HepG2 (cell line): ENCODE data around the gene AQP10. TPM values are rescaled to one million over a fixed set of nuclear protein-coding genes. Genes with fewer than 3 reads are reported as not detected.

ENCODE experiments used
- AGO1 ChIP-seq: fragments of 200-400 bp; formaldehyde crosslinking; IDR thresholded peaks from 2 replicates; pipeline ENCODE4 v1.6.1; 2017; ENCODE audit warnings: mild to moderate bottlenecking, low read depth, low read length, moderate library complexity; ENCODE audit not compliant: poor library complexity, severe bottlenecking
- KDM5A ChIP-seq: fragments of 200-600 bp; sonication (generic); IDR thresholded peaks from 2 replicates; pipeline ENCODE4 v1.7.0; 2018; ENCODE audit warnings: antibody characterized with exemption, mild to moderate bottlenecking, low read length, borderline replicate concordance
- SP5 ChIP-seq: IDR thresholded peaks from 2 replicates; pipeline ENCODE4 v1.6.1; 2016; ENCODE audit warnings: low read depth, borderline replicate concordance
- YY1 ChIP-seq: IDR thresholded peaks from 2 replicates; pipeline ENCODE4 v1.6.1; 2011; ENCODE audit warnings: low read length, low read depth, moderate library complexity, mild to moderate bottlenecking; ENCODE audit not compliant: insufficient read depth, insufficient replicate concordance
- ZFP1 ChIP-seq: IDR thresholded peaks from 2 replicates; pipeline ENCODE4 v1.6.1; 2016
- ZFP82 ChIP-seq: sonication (generic); formaldehyde crosslinking; IDR thresholded peaks from 2 replicates; pipeline ENCODE4 v1.5.1; 2020; ENCODE audit warnings: mild to moderate bottlenecking, missing genetic modification reagents, borderline replicate concordance
- ZNF503 ChIP-seq: sonication (generic); formaldehyde crosslinking; IDR thresholded peaks from 2 replicates; pipeline ENCODE4 v1.4.0; 2020; ENCODE audit warnings: missing genetic modification reagents
- ZNF747 ChIP-seq: sonication (generic); formaldehyde crosslinking; IDR thresholded peaks from 2 replicates; pipeline ENCODE4 v1.8.1; 2023; ENCODE audit warnings: missing genetic modification reagents, mild to moderate bottlenecking, borderline replicate concordance
- ZNF772 ChIP-seq: sonication (generic); formaldehyde crosslinking; IDR thresholded peaks from 2 replicates; pipeline ENCODE4 v1.5.0; 2020; ENCODE audit warnings: mild to moderate bottlenecking, missing genetic modification reagents
- polyA plus RNA-seq, 8 experiments: library from polyadenylated mRNA; depleted of rRNA in 3 of 8; stranded (reverse) in 7 of 8; unstranded in 1 of 8; fragments of >200 nt; fragmentation: Illumina TruSeq in 4 of 8; extraction: Trizol in 4 of 8; gene quantifications; 2 replicates each; pipeline versions ENCODE4 v1.2.1 to v1.2.3, GENCODE V29; 2011 to 2016; ENCODE audit warnings: low read depth in 4 of 8, missing spikeins in 1 of 8, mixed read lengths in 1 of 8; ENCODE audit not compliant: insufficient read depth in 1 of 8
- total RNA-seq, 5 experiments: library from RNA; depleted of rRNA; stranded (reverse); fragments of >200 nt; fragmentation: Illumina TruSeq; extraction: Trizol; gene quantifications; 2 replicates each; pipeline ENCODE4 v1.2.3, GENCODE V29; 2016; ENCODE audit warnings: low read depth in 1 of 5
- TF ChIP-seq, protein P1 (sequence below): sonication (generic); formaldehyde crosslinking; IDR thresholded peaks from 2 replicates; pipeline ENCODE4 v1.9.0; 2021; ENCODE audit warnings: mild to moderate bottlenecking, missing genetic modification reagents
- TF ChIP-seq, protein P2 (sequence below): sonication (generic); formaldehyde crosslinking; conservative IDR thresholded peaks from 2 replicates; pipeline ENCODE4 v1.4.0; 2020; ENCODE audit warnings: missing genetic modification reagents
- TF ChIP-seq, protein P3 (sequence below): IDR thresholded peaks from 2 replicates; pipeline ENCODE4 v1.6.1; 2016; ENCODE audit warnings: missing compliant biosample characterization, missing genetic modification reagents, borderline replicate concordance
- TF ChIP-seq, protein P4 (sequence below): sonication (generic); formaldehyde crosslinking; IDR thresholded peaks from 2 replicates; pipeline ENCODE4 v1.4.0; 2020; ENCODE audit warnings: missing genetic modification reagents, borderline replicate concordance

The AQP10 gene
- total and polyA plus RNA-seq, 2 of the 13 experiments (the other 11 are each of a cell fraction or from before 2014, with no cell fraction given) = 0.30 TPM; not detected in 1

DNA sequence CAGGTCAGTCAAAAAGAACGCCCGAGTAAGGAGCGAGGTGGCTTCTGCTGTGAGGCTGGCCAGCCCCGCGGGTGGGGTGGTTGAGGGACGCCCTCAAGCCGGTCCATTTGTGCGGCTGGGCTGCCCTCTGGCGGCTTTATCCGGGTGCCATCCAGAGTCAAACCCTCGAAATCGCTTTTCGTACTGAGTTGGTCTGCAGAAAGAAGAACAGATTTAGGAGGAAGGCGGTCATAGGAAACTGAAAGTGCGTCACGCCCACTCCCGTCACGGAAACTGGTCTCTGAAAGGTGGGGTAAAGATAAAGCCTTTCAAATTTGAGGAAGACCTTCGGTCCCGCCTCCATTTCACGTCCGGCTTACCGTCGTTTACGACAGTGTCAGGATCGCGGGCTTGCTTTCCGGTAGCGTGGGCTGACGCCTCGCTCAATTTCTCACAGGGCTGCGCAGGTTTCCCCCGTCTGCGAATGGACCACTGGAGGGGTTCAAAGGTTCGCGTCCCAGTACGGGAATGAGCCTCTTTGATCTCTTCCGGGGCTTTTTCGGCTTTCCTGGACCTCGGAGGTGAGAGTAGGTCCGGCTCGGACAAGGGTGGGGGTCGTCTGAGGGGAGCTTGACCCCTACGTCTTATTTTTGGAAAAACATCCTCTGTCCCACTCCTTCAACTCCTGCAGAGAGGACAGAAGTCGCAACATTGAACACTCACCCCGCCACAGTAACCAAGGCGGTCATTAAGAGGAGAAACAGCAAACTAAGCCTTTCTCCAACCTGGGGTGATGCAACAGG is 48.5 kb upstream of the AQP10 start, which contains the start of gene HAX1 (continued):
- TF ChIP-seq AGO1 (peak; percentile 69), SP5 (CRISPR knock-in tag) (0 out of 2 replicates have a peak, but pooled peaks have one; percentile 58), ZFP1 (peak; percentile 77; the same call in 1 of the 2 replicates), ZNF772 (peak; percentile 75; the same call in 1 of the 2 replicates), YY1 (peak; percentile 80), KDM5A (peak; percentile 100), ZNF747 (peak; percentile 86), ZFP82 (CRISPR knock-in tag) (peak; percentile 73; the same call in 1 of the 2 replicates), ZNF503 (CRISPR knock-in tag) (no peak)
- TF ChIP-seq, protein P1, sequence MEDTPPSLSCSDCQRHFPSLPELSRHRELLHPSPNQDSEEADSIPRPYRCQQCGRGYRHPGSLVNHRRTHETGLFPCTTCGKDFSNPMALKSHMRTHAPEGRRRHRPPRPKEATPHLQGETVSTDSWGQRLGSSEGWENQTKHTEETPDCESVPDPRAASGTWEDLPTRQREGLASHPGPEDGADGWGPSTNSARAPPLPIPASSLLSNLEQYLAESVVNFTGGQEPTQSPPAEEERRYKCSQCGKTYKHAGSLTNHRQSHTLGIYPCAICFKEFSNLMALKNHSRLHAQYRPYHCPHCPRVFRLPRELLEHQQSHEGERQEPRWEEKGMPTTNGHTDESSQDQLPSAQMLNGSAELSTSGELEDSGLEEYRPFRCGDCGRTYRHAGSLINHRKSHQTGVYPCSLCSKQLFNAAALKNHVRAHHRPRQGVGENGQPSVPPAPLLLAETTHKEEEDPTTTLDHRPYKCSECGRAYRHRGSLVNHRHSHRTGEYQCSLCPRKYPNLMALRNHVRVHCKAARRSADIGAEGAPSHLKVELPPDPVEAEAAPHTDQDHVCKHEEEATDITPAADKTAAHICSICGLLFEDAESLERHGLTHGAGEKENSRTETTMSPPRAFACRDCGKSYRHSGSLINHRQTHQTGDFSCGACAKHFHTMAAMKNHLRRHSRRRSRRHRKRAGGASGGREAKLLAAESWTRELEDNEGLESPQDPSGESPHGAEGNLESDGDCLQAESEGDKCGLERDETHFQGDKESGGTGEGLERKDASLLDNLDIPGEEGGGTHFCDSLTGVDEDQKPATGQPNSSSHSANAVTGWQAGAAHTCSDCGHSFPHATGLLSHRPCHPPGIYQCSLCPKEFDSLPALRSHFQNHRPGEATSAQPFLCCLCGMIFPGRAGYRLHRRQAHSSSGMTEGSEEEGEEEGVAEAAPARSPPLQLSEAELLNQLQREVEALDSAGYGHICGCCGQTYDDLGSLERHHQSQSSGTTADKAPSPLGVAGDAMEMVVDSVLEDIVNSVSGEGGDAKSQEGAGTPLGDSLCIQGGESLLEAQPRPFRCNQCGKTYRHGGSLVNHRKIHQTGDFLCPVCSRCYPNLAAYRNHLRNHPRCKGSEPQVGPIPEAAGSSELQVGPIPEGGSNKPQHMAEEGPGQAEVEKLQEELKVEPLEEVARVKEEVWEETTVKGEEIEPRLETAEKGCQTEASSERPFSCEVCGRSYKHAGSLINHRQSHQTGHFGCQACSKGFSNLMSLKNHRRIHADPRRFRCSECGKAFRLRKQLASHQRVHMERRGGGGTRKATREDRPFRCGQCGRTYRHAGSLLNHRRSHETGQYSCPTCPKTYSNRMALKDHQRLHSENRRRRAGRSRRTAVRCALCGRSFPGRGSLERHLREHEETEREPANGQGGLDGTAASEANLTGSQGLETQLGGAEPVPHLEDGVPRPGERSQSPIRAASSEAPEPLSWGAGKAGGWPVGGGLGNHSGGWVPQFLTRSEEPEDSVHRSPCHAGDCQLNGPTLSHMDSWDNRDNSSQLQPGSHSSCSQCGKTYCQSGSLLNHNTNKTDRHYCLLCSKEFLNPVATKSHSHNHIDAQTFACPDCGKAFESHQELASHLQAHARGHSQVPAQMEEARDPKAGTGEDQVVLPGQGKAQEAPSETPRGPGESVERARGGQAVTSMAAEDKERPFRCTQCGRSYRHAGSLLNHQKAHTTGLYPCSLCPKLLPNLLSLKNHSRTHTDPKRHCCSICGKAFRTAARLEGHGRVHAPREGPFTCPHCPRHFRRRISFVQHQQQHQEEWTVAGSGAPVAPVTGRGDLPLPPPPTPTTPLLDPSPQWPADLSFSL (CRISPR knock-in tag) = no peak
- TF ChIP-seq, protein P2, sequence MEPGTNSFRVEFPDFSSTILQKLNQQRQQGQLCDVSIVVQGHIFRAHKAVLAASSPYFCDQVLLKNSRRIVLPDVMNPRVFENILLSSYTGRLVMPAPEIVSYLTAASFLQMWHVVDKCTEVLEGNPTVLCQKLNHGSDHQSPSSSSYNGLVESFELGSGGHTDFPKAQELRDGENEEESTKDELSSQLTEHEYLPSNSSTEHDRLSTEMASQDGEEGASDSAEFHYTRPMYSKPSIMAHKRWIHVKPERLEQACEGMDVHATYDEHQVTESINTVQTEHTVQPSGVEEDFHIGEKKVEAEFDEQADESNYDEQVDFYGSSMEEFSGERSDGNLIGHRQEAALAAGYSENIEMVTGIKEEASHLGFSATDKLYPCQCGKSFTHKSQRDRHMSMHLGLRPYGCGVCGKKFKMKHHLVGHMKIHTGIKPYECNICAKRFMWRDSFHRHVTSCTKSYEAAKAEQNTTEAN (CRISPR knock-in tag) = no peak
- TF ChIP-seq, protein P3, sequence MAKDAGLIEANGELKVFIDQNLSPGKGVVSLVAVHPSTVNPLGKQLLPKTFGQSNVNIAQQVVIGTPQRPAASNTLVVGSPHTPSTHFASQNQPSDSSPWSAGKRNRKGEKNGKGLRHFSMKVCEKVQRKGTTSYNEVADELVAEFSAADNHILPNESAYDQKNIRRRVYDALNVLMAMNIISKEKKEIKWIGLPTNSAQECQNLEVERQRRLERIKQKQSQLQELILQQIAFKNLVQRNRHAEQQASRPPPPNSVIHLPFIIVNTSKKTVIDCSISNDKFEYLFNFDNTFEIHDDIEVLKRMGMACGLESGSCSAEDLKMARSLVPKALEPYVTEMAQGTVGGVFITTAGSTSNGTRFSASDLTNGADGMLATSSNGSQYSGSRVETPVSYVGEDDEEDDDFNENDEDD = peak; percentile 73; the same call in 1 of the 2 replicates
- TF ChIP-seq, protein P4, sequence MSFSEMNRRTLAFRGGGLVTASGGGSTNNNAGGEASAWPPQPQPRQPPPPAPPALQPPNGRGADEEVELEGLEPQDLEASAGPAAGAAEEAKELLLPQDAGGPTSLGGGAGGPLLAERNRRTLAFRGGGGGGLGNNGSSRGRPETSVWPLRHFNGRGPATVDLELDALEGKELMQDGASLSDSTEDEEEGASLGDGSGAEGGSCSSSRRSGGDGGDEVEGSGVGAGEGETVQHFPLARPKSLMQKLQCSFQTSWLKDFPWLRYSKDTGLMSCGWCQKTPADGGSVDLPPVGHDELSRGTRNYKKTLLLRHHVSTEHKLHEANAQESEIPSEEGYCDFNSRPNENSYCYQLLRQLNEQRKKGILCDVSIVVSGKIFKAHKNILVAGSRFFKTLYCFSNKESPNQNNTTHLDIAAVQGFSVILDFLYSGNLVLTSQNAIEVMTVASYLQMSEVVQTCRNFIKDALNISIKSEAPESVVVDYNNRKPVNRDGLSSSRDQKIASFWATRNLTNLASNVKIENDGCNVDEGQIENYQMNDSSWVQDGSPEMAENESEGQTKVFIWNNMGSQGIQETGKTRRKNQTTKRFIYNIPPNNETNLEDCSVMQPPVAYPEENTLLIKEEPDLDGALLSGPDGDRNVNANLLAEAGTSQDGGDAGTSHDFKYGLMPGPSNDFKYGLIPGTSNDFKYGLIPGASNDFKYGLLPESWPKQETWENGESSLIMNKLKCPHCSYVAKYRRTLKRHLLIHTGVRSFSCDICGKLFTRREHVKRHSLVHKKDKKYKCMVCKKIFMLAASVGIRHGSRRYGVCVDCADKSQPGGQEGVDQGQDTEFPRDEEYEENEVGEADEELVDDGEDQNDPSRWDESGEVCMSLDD (CRISPR knock-in tag) = no peak; the same call in 1 of the 2 replicates
